Brain microvascular endothelial cell (primary cell): ENCODE results near the gene CNOT4.

Experiments
- DNase-seq: peaks from one replicate; pipeline ENCODE4 v3.0.0-alpha.2; 2020
- H3K27ac ChIP-seq: fragments of 250-450 bp; sonication (Bioruptor Pico); 2 replicates; pipeline ENCODE4 v1.5.1; 2020; ENCODE audit warnings: mild to moderate bottlenecking, moderate library complexity
- H3K27me3 ChIP-seq: fragments of 250-450 bp; sonication (Bioruptor Pico); replicated peaks from 2 replicates; pipeline ENCODE4 v1.5.1; 2020; ENCODE audit warnings: mild to moderate bottlenecking
- H3K36me3 ChIP-seq: fragments of 250-450 bp; sonication (Bioruptor Pico); replicated peaks from 2 replicates; pipeline ENCODE4 v1.5.1; 2020; ENCODE audit warnings: mild to moderate bottlenecking
- H3K4me3 ChIP-seq: 2 replicates; pipeline ENCODE4 v1.5.1; 2011; ENCODE audit warnings: low read depth, mild to moderate bottlenecking, control low read depth, low read length, moderate library complexity
- CTCF ChIP-seq: IDR thresholded peaks from 2 replicates; pipeline ENCODE4 v1.5.1; 2011; ENCODE audit warnings: low read depth, mild to moderate bottlenecking, moderate library complexity, low read length, control low read depth, inconsistent platforms; ENCODE audit errors: missing control alignments
- in situ Hi-C: cut with HindIII; loops from 2 replicates; pipeline ENCODE4 v1.10.0; 2017; ENCODE audit warnings: low sequenced_read_pairs, low pct_ligation_motif_present

Gene CNOT4

GRCh38 chr7:135493362-135493761 is 16.5 kb downstream of the CNOT4 start:
- Histone ChIP-seq H3K27me3 (no peaks in the 10 kb centered on the region), H3K36me3 (no peaks in the 10 kb centered on the region), H3K4me3 (no peak overlapping the region), H3K27ac (no peak overlapping the region)
- no peak for TF ChIP-seq CTCF
- no peak for DNase-seq
- in situ Hi-C loops: no loop called here

DNA sequence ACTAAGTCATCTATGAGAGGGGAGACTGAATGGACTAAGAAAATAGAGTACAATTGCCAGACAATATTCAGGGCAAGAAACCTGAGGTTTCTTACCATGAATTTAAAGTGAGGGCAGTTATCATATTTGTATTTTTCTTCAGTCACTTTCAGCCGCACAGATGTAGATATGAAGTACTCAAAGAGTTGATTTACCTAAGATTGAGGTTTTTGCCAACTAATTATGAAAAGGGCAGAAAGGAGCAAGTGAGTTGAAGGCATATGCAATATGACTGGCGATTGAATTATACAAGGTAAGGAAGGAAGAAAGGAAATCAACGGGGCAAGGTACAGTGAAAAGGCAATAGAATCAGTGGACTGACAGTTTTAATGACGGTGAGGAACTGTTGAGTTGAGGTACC is 17.8 kb downstream of the CNOT4 start:
- H3K27ac ChIP-seq: no peak overlapping the region
- TF ChIP-seq CTCF: no peak
- H3K36me3 ChIP-seq: no peaks in the 10 kb centered on the region
- no peaks in the 10 kb centered on the region for H3K27me3 ChIP-seq
- H3K4me3 ChIP-seq: no peak overlapping the region
- in situ Hi-C loops: no loop called here
- no peak for DNase-seq

DNA sequence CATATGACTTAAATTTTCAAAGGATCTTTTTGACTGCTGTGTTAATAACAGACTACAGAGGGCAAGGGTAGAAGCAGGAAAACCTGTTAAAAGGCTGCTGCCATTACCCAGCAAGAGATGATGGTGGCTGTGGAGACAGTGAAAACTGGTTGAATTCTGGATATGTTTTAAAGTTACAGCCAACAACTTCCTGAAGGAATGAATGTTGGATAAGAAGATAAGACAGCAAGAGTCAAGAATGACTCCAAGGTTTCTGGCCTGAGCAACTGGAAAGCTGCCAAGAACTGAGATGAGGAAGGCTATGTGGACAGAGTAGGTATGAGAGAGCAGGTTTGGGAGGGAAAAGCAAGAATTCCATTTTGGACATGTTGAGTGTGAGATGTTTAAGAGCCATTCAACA is 19.1 kb downstream of the CNOT4 start:
- in situ Hi-C loops: no loop called here
- peak; percentile 50 for DNase-seq
- H3K4me3 ChIP-seq: no peak overlapping the region

DNA sequence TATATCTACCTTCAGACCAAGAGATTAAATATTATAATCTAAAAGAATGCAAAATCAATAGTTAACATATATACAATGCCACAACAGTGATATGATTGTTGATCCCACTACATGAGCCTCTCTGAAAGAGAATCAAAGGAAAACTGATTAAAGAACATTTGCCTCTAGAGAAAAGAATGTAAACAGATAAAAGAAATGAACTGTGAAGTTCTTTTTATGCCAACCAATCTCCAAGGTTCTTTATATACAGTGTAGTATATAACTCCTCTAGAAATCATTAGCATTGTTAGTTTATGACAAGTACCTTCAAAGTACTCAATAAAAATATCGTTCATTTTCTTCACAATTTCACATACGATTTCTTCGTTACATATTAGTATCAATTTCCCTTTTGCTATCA is 20.1 kb downstream of the CNOT4 start:
- no peaks in the 10 kb centered on the region for H3K27me3 ChIP-seq
- in situ Hi-C loops: no loop called here
- no peak for TF ChIP-seq CTCF

More for the DNA sequence above, 19.1 kb downstream of the CNOT4 start:
- H3K27ac ChIP-seq: no peak overlapping the region
- no peaks in the 10 kb centered on the region for H3K27me3 ChIP-seq
- no peaks in the 10 kb centered on the region for H3K36me3 ChIP-seq
- no peak for TF ChIP-seq CTCF

GRCh38 chr7:135486261-135486920 is 23.5 kb downstream of the CNOT4 start:
- H3K36me3 ChIP-seq: no peaks in the 10 kb centered on the region
- H3K4me3 ChIP-seq: no peak overlapping the region
- H3K27ac ChIP-seq: no peak overlapping the region
- DNase-seq: no peak
- no peaks in the 10 kb centered on the region for H3K27me3 ChIP-seq
- in situ Hi-C loops: no loop called here
- TF ChIP-seq CTCF: no peak

More for the DNA sequence above, 20.1 kb downstream of the CNOT4 start:
- DNase-seq: no peak
- no peak overlapping the region for H3K4me3 ChIP-seq
- no peaks in the 10 kb centered on the region for H3K36me3 ChIP-seq
- no peak overlapping the region for H3K27ac ChIP-seq

GRCh38 chr7:135481598-135481979 is 28.3 kb downstream of the CNOT4 start:
- no peak for TF ChIP-seq CTCF
- Histone ChIP-seq H3K27me3 (no peaks in the 10 kb centered on the region), H3K27ac (no peak overlapping the region)

More at GRCh38 chr7:135481598-135481979, 28.3 kb downstream of the CNOT4 start:
- DNase-seq: no peak
- H3K4me3 ChIP-seq: no peak overlapping the region
- in situ Hi-C loops: no loop called here
- no peaks in the 10 kb centered on the region for H3K36me3 ChIP-seq
